ENCODE measurements around the gene CACNA1G.

- TF ChIP-seq EZH2phosphoT487 (IDR thresholded peaks at IDR 0.05; ENCODE audit: insufficient read depth, low read depth) (no peak), EZH2 (IDR thresholded peaks at IDR 0.05; ENCODE audit: insufficient read depth, poor library complexity, severe bottlenecking) (no peak)
Measured at GRCh38 chr17:50529849-50530248, 30.7 kb upstream of the CACNA1G start.
